ENCODE results near the gene NUP88. TPM values are rescaled to one million over a fixed set of nuclear protein-coding genes. Genes with fewer than 3 reads are reported as not detected.

The NUP88 gene
- total and polyA plus RNA-seq, 9 donors = 31.7 to 77.7 (median 42.3) TPM

DNA sequence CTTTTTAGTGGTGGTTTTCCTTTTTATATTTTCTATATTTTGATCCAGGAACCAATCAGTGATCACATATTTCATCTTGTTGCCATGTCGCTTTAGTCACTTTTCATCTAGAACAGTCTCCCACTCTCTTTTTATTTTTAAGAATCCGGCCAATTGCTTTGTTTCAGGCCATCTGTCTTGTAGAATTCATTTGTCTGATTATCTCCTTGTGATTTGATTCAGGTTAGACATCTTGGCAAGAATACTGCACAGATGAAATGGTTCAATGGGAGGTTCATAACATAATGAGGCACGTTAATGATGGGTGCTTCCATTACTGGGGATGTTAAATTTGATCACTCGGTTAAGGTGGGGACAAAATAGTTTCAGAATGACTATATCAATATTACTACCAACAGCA, 49.1 kb downstream of the NUP88 start:
- H3K9me3 ChIP-seq = no peaks in the 10 kb centered on the region
- no peaks in the 10 kb centered on the region for H3K36me3 ChIP-seq
- no peaks in the 10 kb centered on the region for H3K27me3 ChIP-seq
- H3K4me3 ChIP-seq = no peak overlapping the region
- intact Hi-C loops (cut with DNase I) = no loop called here
- H3K4me1 ChIP-seq (ENCODE audit: insufficient read depth) = no peaks in the 10 kb centered on the region
- WGBS, 3 donors = 93 to 95% (median 95%) methylated on average over 4 of the region's 4 CpGs
- DNase-seq = no peak
- H3K27ac ChIP-seq = no peak overlapping the region
- TF ChIP-seq POLR2A (IDR thresholded peaks at IDR 0.05) (no peak), EP300 (IDR thresholded peaks at IDR 0.05) (no peak)
- TF ChIP-seq, protein P1, sequence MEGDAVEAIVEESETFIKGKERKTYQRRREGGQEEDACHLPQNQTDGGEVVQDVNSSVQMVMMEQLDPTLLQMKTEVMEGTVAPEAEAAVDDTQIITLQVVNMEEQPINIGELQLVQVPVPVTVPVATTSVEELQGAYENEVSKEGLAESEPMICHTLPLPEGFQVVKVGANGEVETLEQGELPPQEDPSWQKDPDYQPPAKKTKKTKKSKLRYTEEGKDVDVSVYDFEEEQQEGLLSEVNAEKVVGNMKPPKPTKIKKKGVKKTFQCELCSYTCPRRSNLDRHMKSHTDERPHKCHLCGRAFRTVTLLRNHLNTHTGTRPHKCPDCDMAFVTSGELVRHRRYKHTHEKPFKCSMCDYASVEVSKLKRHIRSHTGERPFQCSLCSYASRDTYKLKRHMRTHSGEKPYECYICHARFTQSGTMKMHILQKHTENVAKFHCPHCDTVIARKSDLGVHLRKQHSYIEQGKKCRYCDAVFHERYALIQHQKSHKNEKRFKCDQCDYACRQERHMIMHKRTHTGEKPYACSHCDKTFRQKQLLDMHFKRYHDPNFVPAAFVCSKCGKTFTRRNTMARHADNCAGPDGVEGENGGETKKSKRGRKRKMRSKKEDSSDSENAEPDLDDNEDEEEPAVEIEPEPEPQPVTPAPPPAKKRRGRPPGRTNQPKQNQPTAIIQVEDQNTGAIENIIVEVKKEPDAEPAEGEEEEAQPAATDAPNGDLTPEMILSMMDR (IDR thresholded peaks at IDR 0.05) = no peak

DNA sequence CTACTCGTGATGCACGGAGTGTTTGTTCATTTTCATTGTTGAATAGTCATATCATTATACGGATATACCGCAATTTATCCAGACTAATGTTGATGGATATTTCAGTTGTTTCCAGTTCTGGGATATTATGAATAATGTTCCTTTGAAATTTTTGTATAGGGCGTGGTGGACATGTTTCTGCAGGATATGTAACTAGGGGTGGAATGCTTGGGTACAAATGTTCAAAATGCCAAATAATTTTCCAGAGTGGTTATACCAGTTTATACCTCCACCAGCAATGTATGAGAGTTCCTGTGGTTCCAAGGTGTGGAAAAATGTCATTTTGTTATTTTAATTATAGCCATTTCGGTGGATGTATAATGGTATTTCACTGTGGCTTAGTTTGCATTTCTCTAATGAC, 53.6 kb downstream of the NUP88 start:
- 79 to 95% (median 85%) methylated on average over 6 of the region's 6 CpGs for WGBS, 3 donors
- TF ChIP-seq EP300 (IDR thresholded peaks at IDR 0.05) = no peak
- TF ChIP-seq, protein P1 (IDR thresholded peaks at IDR 0.05) = no peak
- no peak for TF ChIP-seq POLR2A (IDR thresholded peaks at IDR 0.05)
- Histone ChIP-seq H3K27me3 (no peaks in the 10 kb centered on the region), H3K4me1 (ENCODE audit: insufficient read depth) (no peaks in the 10 kb centered on the region), H3K9me3 (no peaks in the 10 kb centered on the region), H3K4me3 (no peak overlapping the region), H3K36me3 (no peaks in the 10 kb centered on the region), H3K27ac (no peak overlapping the region)
- intact Hi-C loops (cut with DNase I) = no loop called here
- DNase-seq = no peak

DNA sequence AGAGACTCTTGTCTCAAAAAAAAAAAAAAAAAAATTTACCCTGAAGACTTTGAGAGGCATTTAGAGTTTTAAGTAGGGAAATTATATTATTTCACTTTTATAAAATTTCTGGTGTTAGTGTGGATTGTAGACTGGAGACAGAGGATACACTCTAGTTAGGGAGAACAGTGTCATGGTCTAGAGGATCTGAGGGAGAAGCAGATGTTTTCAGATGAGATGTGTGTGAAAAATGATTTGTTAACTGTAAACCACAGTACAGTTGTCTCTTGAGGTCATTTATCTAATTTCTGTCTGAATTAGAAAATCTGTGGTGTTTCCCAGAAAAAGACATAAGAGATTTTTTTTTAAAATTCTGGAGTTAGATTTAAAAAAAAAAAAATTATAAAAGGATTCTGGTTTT, 54.8 kb downstream of the NUP88 start:
- Histone ChIP-seq H3K9me3 (no peaks in the 10 kb centered on the region), H3K4me1 (ENCODE audit: insufficient read depth) (no peaks in the 10 kb centered on the region), H3K27me3 (no peaks in the 10 kb centered on the region), H3K27ac (no peak overlapping the region), H3K4me3 (no peak overlapping the region), H3K36me3 (no peaks in the 10 kb centered on the region)
- TF ChIP-seq POLR2A (IDR thresholded peaks at IDR 0.05) (no peak), EP300 (IDR thresholded peaks at IDR 0.05) (no peak)
- TF ChIP-seq, protein P1 (IDR thresholded peaks at IDR 0.05) = no peak
- no peak for DNase-seq
- intact Hi-C loops (cut with DNase I) = no loop called here

DNA sequence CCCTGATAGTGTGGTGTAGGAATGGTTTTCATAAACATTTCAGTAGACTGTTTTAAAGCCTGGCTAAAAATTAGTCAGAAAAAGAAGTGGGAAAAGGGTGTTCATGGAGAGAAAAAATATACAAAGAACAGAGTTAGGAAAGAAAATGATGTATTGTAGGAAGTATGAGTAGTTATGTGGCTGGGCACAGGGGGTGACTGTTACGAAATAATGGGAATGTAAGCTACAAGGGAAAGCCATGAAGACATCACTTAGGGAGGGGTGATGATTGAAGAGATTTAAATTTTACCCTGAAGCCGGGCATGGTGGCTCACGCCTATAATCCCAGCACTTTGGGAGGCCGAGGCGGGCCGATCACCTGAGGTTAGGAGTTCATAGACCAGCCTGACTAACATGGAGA, 55.3 kb downstream of the NUP88 start:
- no peak overlapping the region for H3K27ac ChIP-seq
- no peak for DNase-seq

More for the DNA sequence above, 55.3 kb downstream of the NUP88 start:
- H3K27me3 ChIP-seq = no peaks in the 10 kb centered on the region
- no peaks in the 10 kb centered on the region for H3K4me1 ChIP-seq (ENCODE audit: insufficient read depth)
- H3K36me3 ChIP-seq = no peaks in the 10 kb centered on the region
- H3K9me3 ChIP-seq = no peaks in the 10 kb centered on the region
- WGBS, 3 donors = 89 to 97% (median 97%) methylated on average over 6 of the region's 6 CpGs
- no peak overlapping the region for H3K4me3 ChIP-seq
- no peak for TF ChIP-seq EP300 (IDR thresholded peaks at IDR 0.05)
- TF ChIP-seq POLR2A (IDR thresholded peaks at IDR 0.05) = no peak
- TF ChIP-seq, protein P1 (IDR thresholded peaks at IDR 0.05) = no peak
- intact Hi-C loops (cut with DNase I) = no loop called here

Data from ovary (tissue), 9 donors.